Measurements from ENCODE around the gene DNAJC5. TPM values are rescaled to one million over a fixed set of nuclear protein-coding genes. Genes with fewer than 3 reads are reported as not detected.

The DNAJC5 gene
- total and polyA plus RNA-seq, 2 of the 8 experiments (the other 6 are each of a cell fraction or from before 2014, with no cell fraction given), result 19.2 to 31.2 TPM

DNA sequence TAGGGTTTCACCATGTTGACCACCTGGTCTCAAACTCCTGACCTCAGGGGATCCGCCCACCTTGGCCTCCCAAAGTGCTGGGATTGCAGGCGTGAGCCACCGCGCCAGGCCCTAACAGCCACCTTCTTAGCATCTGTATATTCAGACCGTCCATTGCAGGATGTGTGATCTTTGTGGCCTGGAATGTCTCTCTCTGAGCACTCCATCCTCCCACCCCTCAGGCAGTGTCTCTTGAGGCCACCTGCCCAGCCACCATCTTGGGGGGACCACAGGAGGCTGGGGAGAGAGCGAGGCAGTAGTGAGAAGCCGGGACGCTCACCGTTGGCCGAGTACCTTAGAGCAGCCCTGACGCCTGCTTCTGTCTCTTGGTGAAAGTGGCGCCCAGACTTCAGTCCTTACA lies 18.8 kb downstream of the DNAJC5 start:
- H3K9ac ChIP-seq (replicated peaks in 1 of 4; ENCODE audit: extremely low read depth in 1 of 4, low read depth in 3 of 4, low read length in 3 of 4), result no peak overlapping the region
- H3K27me3 ChIP-seq (replicated peaks in 1 of 4; ENCODE audit: control insufficient read depth in 3 of 4, extremely low read depth in 1 of 4, insufficient read depth in 3 of 4, low read length in 3 of 4), result no peaks in the 10 kb centered on the region
- no peaks in the 10 kb centered on the region; the same call in 1 of the 2 replicates for H3K79me1 ChIP-seq (ENCODE audit: low read depth, low read length)
- H3K36me3 ChIP-seq (ENCODE audit: control insufficient read depth in 2 of 4, insufficient read depth in 4 of 4, low read length in 3 of 4), result no peaks in the 10 kb centered on the region
- H3K79me2 ChIP-seq (ENCODE audit: control insufficient read depth in 1 of 2, insufficient read depth in 2 of 2, low read length in 2 of 2), result peaks cover 0 to 34% of the 10 kb centered on the region in 2 experiments; a peak in 2 of 4 replicates
- no peak overlapping the region for H3K27ac ChIP-seq (ENCODE audit: low read depth, low read length)
- no peaks in the 10 kb centered on the region for H3K23me2 ChIP-seq (ENCODE audit: low read depth, low read length)
- H2BK20ac ChIP-seq (ENCODE audit: low read length), result no peak overlapping the region
- no peak overlapping the region for H3K56ac ChIP-seq (replicated peaks; ENCODE audit: insufficient read length, low read depth, low read length)
- H3K23ac ChIP-seq (ENCODE audit: insufficient read length), result no peak overlapping the region
- no peaks in the 10 kb centered on the region; a peak in 2 of 7 replicates for H3K4me1 ChIP-seq (replicated peaks in 1 of 4; ENCODE audit: control insufficient read depth in 3 of 4, insufficient read depth in 4 of 4, low read length in 3 of 4)
- H2AK5ac ChIP-seq (ENCODE audit: low read depth, low read length), result no peak overlapping the region
- no peak overlapping the region for H2BK5ac ChIP-seq (ENCODE audit: low read depth, low read length)
- no peak overlapping the region for H2AFZ ChIP-seq (ENCODE audit: low read length)
- H4K5ac ChIP-seq (ENCODE audit: insufficient read length, low read depth, low read length), result no peak overlapping the region
- no peak overlapping the region for H3K4ac ChIP-seq (replicated peaks; ENCODE audit: insufficient read length, low read depth, low read length)
- FAIRE-seq (no peak), DNase-seq (ENCODE audit: low read depth in 1 of 2, low spot score in 2 of 2) (no peak)
- H3K4me3 ChIP-seq (ENCODE audit: extremely low read depth in 1 of 4, insufficient read depth in 2 of 4, low read depth in 3 of 4, low read length in 4 of 4), result no peak overlapping the region
- no peak overlapping the region for H4K8ac ChIP-seq (ENCODE audit: extremely low read depth, insufficient read depth, low read length)
- no peak overlapping the region for H2BK15ac ChIP-seq (ENCODE audit: low read length)
- no peak overlapping the region for H3K18ac ChIP-seq (ENCODE audit: extremely low read depth, low read length)
- no peak overlapping the region for H2BK12ac ChIP-seq (ENCODE audit: low read depth, low read length)
- H3K14ac ChIP-seq (ENCODE audit: insufficient read length), result no peak overlapping the region
- no peak overlapping the region for H4K91ac ChIP-seq (replicated peaks; ENCODE audit: insufficient read length, low read length)
- H2BK120ac ChIP-seq (replicated peaks; ENCODE audit: low read depth, low read length), result no peak overlapping the region
- no peak overlapping the region for H3K4me2 ChIP-seq (ENCODE audit: insufficient read depth in 1 of 2, low read depth in 2 of 2, low read length in 2 of 2)
- ChIA-PET CTCF (ENCODE audit: partially characterized antibody) (interaction anchor here (1.0 to 1.3 kb wide), 2 partner anchors 13 to 127 kb away, joined by 3 to 4 read pairs; no protein-coding TSS in a partner anchor), POLR2A (ENCODE audit: partially characterized antibody) (interaction anchor here (0.9 kb wide), 1 partner anchor 27 kb away, joined by 3 read pairs; no protein-coding TSS in a partner anchor)
- peaks cover 0 to 5% of the 10 kb centered on the region in 2 experiments for H4K20me1 ChIP-seq (replicated peaks in 1 of 2; ENCODE audit: control insufficient read depth in 1 of 2, insufficient read depth in 2 of 2, low read length in 2 of 2)
- H3K9me3 ChIP-seq (ENCODE audit: insufficient read depth in 2 of 2, low read depth in 1 of 2, low read length in 1 of 2), result no peaks in the 10 kb centered on the region; a peak in 1 of 4 replicates
- 94% methylated on average over 12 of the region's 12 CpGs; no CpG with 5 or more reads in 1 of the 2 experiments for WGBS, 2 experiments (ENCODE audit: extremely low coverage in 1 of 2, insufficient coverage in 1 of 2, insufficient read length in 1 of 2, insufficient replicate concordance in 2 of 2, low coverage in 1 of 2, low lambda C conversion rate in 2 of 2, missing lambda C conversion rate in 1 of 2)
- TF ChIP-seq POU5F1 (IDR thresholded peaks at IDR 0.05; ENCODE audit: low read depth, low read length) (no peak), TAF1 (IDR thresholded peaks at IDR 0.05; ENCODE audit: low read depth, low read length) (no peak), TBP (IDR thresholded peaks at IDR 0.05; ENCODE audit: low read depth, low read length) (no peak), GTF2F1 (IDR thresholded peaks at IDR 0.05; ENCODE audit: borderline replicate concordance, low read depth, low read length) (no peak), RBBP5 (IDR thresholded peaks at IDR 0.05; ENCODE audit: borderline replicate concordance, low read depth, low read length) (no peak), KDM5A (IDR thresholded peaks at IDR 0.05; ENCODE audit: low read length) (no peak), SAP30 (IDR thresholded peaks at IDR 0.05; ENCODE audit: insufficient read depth, insufficient replicate concordance, low read length) (no peak), GABPA (IDR thresholded peaks at IDR 0.05; ENCODE audit: borderline replicate concordance, insufficient read depth, low read length) (no peak), CBX8 (IDR thresholded peaks at IDR 0.05; ENCODE audit: borderline replicate concordance, low read depth, low read length) (no peak), ATF3 (IDR thresholded peaks at IDR 0.05; ENCODE audit: insufficient read depth, low read depth, low read length) (no peak), HDAC6 (IDR thresholded peaks at IDR 0.05; ENCODE audit: low read depth, low read length) (no peak)
- TF ChIP-seq, protein P1, sequence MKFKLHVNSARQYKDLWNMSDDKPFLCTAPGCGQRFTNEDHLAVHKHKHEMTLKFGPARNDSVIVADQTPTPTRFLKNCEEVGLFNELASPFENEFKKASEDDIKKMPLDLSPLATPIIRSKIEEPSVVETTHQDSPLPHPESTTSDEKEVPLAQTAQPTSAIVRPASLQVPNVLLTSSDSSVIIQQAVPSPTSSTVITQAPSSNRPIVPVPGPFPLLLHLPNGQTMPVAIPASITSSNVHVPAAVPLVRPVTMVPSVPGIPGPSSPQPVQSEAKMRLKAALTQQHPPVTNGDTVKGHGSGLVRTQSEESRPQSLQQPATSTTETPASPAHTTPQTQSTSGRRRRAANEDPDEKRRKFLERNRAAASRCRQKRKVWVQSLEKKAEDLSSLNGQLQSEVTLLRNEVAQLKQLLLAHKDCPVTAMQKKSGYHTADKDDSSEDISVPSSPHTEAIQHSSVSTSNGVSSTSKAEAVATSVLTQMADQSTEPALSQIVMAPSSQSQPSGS (IDR thresholded peaks at IDR 0.05; ENCODE audit: low read length), result no peak

Data from H1 (cell line).